Suppressor macrophage treated with lipopolysaccharide for 1 hour (primary cell): ENCODE results near the gene IGFBP2.

Experiments used
- DNase-seq, 3 donors: peaks; one replicate each; pipeline ENCODE4 v3.0.0-alpha.2; 2020 to 2022

IGFBP2 gene

DNA sequence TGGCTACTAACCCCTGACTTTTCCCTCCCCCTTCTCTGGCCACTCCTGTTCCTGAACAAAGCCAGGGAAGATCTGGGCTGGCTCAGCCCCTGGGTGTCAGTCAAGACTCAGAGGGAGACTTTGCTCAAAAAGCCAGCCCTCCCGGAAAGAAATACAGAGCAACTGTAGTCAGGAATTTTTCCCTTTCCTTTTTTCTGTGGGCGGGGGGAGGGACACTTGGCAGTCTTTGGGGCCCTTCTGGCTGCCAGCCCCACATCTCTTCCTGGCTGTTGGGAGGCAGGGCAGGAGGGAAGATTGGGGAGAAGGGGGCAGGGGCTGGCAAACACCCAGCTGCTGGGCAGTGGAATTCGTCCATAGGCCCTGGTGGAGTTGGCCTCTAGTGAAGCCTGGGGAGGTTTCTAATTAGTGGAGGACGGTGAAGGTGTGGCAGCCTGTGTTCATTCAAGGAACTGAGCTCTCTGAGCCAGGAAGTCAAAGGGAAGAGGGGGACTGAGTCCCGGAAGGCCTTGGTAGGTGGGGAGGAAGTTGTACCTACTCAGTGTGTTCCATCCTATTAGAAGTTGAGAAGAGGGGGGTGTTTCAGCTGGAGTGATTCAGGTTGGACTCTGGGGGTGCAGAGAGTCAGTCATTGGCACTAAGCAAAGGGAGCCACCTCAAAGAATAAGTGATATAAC lies 10.9 kb downstream of the IGFBP2 start:
- no peak for DNase-seq

DNA sequence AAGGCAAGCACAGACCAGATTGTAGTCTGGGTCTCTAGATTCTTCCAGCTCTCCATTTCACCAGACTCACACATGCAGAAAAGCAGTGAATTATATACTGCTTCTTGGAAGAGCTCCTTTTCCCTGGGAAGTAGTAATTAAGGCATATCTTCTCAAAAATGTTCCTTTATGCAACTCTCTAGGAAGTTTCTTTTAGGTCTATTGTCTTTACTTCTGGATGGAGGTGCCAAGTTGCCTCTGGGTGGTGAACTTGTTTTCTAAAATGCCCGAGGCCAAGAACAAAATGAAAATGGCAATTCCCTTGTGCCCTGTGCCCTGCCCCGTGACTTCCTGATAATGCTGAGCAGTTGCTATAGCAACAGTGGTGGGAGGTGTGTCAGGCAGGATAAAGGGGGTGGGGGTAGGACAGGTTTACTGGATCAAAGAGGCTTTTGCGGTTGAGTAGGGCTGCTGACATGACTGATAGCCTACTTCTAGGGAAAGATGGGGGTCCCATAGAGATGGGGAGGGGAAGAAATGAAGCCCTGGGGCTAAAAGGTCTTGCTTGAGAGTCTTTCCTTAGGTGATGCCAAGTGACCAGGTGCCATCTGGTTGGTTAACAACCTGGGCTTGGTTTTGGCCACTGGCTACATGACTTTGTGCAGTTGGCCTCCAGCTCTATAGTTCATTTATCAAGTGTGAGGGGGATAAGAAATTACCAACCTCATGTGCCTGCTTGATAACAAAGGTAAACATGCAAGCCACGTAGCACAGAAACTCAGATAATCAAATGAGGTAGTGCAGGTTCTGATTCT lies 11.8 kb downstream of the IGFBP2 start:
- DNase-seq: no peak

- no peak for DNase-seq
Observed at GRCh38 chr2:216645636-216645950, 12.4 kb downstream of the IGFBP2 start.

- no peak for DNase-seq
Observed at GRCh38 chr2:216646116-216646515, 12.9 kb downstream of the IGFBP2 start.

GRCh38 chr2:216648105-216648504 lies 14.9 kb downstream of the IGFBP2 start:
- DNase-seq: peak in 2 of 3 donors; percentile 19 to 25

- no peak for DNase-seq
Observed at GRCh38 chr2:216649574-216649973, 16.4 kb downstream of the IGFBP2 start.

GRCh38 chr2:216650626-216651257 lies 17.5 kb downstream of the IGFBP2 start:
- DNase-seq: peak in 1 of 3 donors; percentile 7

DNA sequence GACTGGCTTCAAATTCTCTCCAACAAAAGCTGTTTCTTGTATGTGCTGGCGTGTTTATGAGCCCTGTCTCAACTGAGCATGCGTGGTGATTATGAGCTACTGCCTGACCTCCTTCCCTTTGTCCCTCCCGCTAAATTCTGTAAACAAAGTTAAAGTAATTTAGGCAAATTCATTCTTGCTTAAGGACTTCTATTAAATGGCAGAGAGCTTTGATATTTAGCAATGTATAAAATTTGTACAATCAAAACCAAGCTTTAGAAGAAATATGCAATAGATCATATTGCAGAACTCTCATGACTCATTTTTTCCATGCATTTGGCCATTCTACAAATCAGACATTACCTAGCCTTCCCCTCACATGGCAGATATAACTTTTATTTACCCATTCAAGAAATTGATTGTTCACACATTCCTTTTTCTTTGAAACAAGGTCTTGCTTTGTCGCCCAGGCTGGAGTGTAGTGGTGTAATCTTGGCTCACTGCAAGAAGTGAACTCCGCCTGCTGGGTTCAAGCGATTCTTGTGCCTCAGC lies 18.2 kb downstream of the IGFBP2 start:
- DNase-seq: peak in 1 of 3 donors; percentile 16

DNA sequence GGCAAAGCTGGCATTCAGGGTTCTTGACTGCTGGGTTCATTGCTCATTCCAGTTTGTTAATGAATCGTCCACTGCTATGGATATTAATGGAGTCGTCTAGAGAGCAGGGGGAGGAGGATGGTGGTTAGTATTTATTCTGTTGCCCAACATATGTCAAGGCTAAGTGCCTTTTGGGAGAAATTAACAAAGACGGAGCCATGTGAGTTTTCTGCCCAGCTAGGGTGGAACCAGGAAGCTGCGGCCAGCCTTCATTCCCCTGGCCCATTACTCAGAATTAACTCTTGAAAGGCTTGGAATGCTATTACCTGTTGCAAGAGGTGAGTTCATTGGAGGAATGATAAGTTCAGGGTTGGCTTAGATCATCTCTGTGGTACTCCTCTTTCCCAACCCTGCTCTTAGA lies 19.3 kb downstream of the IGFBP2 start:
- no peak for DNase-seq

GRCh38 chr2:216653093-216653799 lies 20.0 kb downstream of the IGFBP2 start:
- DNase-seq: no peak

DNA sequence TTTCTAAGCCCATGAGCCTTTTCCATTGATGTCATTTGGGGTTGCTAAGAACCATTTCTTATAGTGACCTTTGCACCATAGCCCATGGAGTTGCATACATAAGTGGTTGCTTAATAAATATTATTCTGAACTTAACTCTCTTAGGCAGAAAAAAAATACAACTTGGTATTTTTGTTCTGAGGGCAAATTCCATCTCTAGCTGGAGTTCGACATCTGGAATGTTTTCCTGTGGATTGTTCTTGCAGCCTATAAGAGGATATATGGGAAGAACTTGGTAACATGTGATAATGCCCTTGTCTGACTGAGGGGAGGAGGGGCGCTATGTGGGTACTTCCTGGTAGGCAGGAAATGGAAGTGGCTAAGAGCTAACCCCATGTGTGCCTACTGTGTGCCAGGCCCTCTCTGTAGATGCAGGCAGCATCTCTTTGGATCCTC lies 20.7 kb downstream of the IGFBP2 start:
- no peak for DNase-seq

DNA sequence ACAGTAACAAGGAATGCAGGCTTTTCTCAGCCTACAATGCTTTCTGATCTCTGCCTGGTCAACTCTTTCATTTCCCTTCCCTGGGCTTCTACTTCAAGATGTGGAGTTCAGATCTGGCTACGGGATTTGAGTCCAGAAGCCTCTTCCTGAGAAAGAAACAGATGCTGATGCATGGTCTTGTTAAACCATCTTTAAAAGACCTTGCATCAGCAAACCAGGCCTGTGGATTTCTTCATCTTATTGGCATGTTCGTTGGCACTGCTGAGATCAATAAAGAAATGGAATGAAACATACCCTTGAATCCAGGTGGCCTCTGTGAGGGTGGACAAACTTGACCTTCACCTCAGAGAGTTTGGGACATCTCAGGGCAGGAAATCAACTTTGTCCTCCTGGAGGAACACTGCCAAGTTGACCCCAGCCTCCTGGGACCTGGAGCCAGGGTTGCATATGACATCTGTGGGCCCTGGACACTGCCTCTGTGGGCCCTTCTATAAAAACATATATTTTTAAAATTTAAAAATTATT lies 21.4 kb downstream of the IGFBP2 start:
- no peak for DNase-seq

GRCh38 chr2:216657086-216657855 lies 24.1 kb downstream of the IGFBP2 start:
- no peak for DNase-seq

- DNase-seq: no peak
Observed at GRCh38 chr2:216657980-216658379, 24.8 kb downstream of the IGFBP2 start.

DNA sequence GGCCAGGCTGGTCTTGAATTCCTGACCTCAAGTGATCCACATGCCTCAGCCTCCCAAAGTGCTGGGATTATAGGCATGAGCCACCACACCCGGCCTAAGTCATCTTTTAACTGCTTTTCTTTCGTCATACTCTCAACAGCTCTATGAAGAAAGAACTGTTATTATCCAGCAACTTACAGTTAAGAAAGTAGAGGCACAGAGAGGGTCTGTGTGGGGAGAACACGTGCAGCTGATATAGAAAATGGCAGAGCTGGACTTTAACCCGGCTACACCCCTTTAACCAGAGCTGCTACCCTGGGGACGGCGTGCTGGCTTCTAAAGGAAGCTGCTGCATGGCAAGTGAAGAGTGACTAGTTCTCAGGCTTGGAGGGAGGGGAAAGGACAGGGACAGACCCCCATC lies 25.5 kb downstream of the IGFBP2 start:
- no peak for DNase-seq

- DNase-seq: no peak
Observed at GRCh38 chr2:216659276-216659675, 26.1 kb downstream of the IGFBP2 start.

GRCh38 chr2:216660496-216660895 lies 27.3 kb downstream of the IGFBP2 start:
- no peak for DNase-seq

GRCh38 chr2:216661051-216661450 lies 27.8 kb downstream of the IGFBP2 start:
- DNase-seq: no peak

- peak; percentile 31 to 67 (median 47) for DNase-seq
Observed at GRCh38 chr2:216661639-216662375, 28.6 kb downstream of the IGFBP2 start.

DNA sequence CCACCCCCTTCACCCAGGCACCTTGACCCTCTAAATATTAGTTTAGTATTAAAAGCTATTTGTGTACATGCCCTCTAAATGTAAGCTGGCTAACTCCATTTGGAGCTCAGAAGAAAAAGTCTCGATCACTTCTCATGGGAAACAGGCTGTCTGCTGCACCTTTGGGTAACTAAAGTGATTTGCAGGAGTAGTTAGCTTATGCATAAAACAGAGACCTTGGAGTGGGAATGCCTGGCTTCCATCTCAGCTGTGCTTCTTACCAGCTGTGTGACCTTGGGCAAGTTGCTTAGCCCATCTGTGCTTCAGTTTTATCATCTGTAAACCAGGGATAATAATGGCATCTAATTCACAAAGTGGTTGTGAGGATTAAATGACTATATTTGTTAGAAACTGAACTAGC lies 29.9 kb downstream of the IGFBP2 start:
- no peak for DNase-seq

GRCh38 chr2:216663846-216664245 lies 30.6 kb downstream of the IGFBP2 start:
- no peak for DNase-seq
